HEK293 (cell line): Measurements from ENCODE around the gene THYN1.

Experiments
- CTCF ChIA-PET: fragments of 350-600 bp; formaldehyde crosslinking; extraction: SDS; loops from one replicate; lab custom pipeline; 2021; ENCODE audit warnings: antibody characterized with exemption; lab: Yijun Ruan, JAX
- POLR2A ChIA-PET: fragments of 300-600 bp; formaldehyde crosslinking; extraction: SDS; loops from one replicate; lab custom pipeline; 2020; ENCODE audit warnings: antibody characterized with exemption, inconsistent platforms; lab: Yijun Ruan, JAX
- H3K27ac ChIP-seq: fragments of 200-500 bp; sonication (Bioruptor generic); 2 replicates; pipeline ENCODE4 v1.5.1; 2014; ENCODE audit warnings: low read depth, low read length, control low read depth, inconsistent platforms; ENCODE audit errors: extremely low read depth
- H3K36me3 ChIP-seq, 2 experiments: fragments of 200-500 bp in 1 of 2; sonication (Bioruptor generic) in 1 of 2; 1 replicate in 1 of 2; 2 replicates in 1 of 2; pipeline ENCODE4 v1.5.1; 2014 to 2017; ENCODE audit warnings: inconsistent platforms in 2 of 2, low read length in 2 of 2; ENCODE audit not compliant: control insufficient read depth in 2 of 2, insufficient read depth in 1 of 2
- H3K4me1 ChIP-seq: fragments of 200-500 bp; sonication (Bioruptor generic); 2 replicates; pipeline ENCODE4 v1.5.1; 2014; ENCODE audit warnings: mild to moderate bottlenecking, low read length, inconsistent platforms; ENCODE audit not compliant: control insufficient read depth, insufficient read depth
- H3K4me3 ChIP-seq: 2 replicates; pipeline ENCODE4 v1.5.1; 2011; ENCODE audit warnings: low read depth, mild to moderate bottlenecking, control low read depth, low read length, moderate library complexity
- H3K9me3 ChIP-seq: fragments of 200-500 bp; sonication (Bioruptor generic); 2 replicates; pipeline ENCODE4 v1.5.1; 2014; ENCODE audit warnings: low read depth, low read length, inconsistent platforms; ENCODE audit not compliant: control insufficient read depth, insufficient read depth
- EGR2 ChIP-seq: fragments of 450-650 bp; formaldehyde crosslinking; IDR thresholded peaks from 2 replicates; pipeline ENCODE4 v1.5.1; 2016; ENCODE audit warnings: low read depth, missing biosample characterization, missing genetic modification characterization
- ELK4 ChIP-seq: IDR thresholded peaks from 2 replicates; pipeline ENCODE4 v1.6.1; 2011; ENCODE audit warnings: mild to moderate bottlenecking, low read depth, low read length, borderline replicate concordance
- GLI4 ChIP-seq: fragments of 450-650 bp; formaldehyde crosslinking; IDR thresholded peaks from 2 replicates; pipeline ENCODE4 v1.5.1; 2016; ENCODE audit warnings: missing biosample characterization, missing genetic modification characterization
- TSHZ1 ChIP-seq: fragments of 450-650 bp; formaldehyde crosslinking; IDR thresholded peaks from 2 replicates; pipeline ENCODE4 v1.5.1; 2016; ENCODE audit warnings: missing biosample characterization, missing genetic modification characterization, borderline replicate concordance
- ZBTB1 ChIP-seq: fragments of 450-650 bp; formaldehyde crosslinking; IDR thresholded peaks from 2 replicates; pipeline ENCODE4 v1.5.1; 2016; ENCODE audit warnings: missing biosample characterization, missing genetic modification characterization
- ZBTB17 ChIP-seq: fragments of 450-650 bp; formaldehyde crosslinking; IDR thresholded peaks from 2 replicates; pipeline ENCODE4 v1.5.1; 2016; ENCODE audit warnings: missing biosample characterization, missing genetic modification characterization
- ZBTB49 ChIP-seq: fragments of 450-650 bp; formaldehyde crosslinking; IDR thresholded peaks from 2 replicates; pipeline ENCODE4 v1.5.1; 2016; ENCODE audit warnings: missing biosample characterization, missing genetic modification characterization, low read depth
- ZBTB6 ChIP-seq: fragments of 450-650 bp; formaldehyde crosslinking; IDR thresholded peaks from 2 replicates; pipeline ENCODE4 v1.5.1; 2017; ENCODE audit warnings: missing biosample characterization, missing genetic modification characterization
- ZNF114 ChIP-seq: fragments of 450-650 bp; formaldehyde crosslinking; IDR thresholded peaks from 2 replicates; pipeline ENCODE4 v1.5.0; 2017; ENCODE audit warnings: missing biosample characterization, missing genetic modification characterization
- ZNF16 ChIP-seq: fragments of 450-650 bp; formaldehyde crosslinking; IDR thresholded peaks from 2 replicates; pipeline ENCODE4 v1.5.1; 2016; ENCODE audit warnings: low read depth, missing biosample characterization, missing genetic modification characterization
- ZNF174 ChIP-seq: fragments of 450-650 bp; formaldehyde crosslinking; IDR thresholded peaks from 2 replicates; pipeline ENCODE4 v1.5.0; 2017; ENCODE audit warnings: missing biosample characterization, mild to moderate bottlenecking, missing genetic modification characterization
- ZNF18 ChIP-seq: fragments of 450-650 bp; formaldehyde crosslinking; IDR thresholded peaks from 2 replicates; pipeline ENCODE4 v1.5.1; 2016; ENCODE audit warnings: missing biosample characterization, missing genetic modification characterization
- ZNF19 ChIP-seq: fragments of 450-650 bp; formaldehyde crosslinking; IDR thresholded peaks from 2 replicates; pipeline ENCODE4; 2016; ENCODE audit warnings: missing biosample characterization, missing genetic modification characterization, low read depth
- ZNF335 ChIP-seq: fragments of 450-650 bp; formaldehyde crosslinking; conservative IDR thresholded peaks from 2 replicates; pipeline ENCODE4 v1.5.1; 2016; ENCODE audit warnings: missing biosample characterization, missing genetic modification characterization
- ZNF366 ChIP-seq: fragments of 450-650 bp; formaldehyde crosslinking; conservative IDR thresholded peaks from 2 replicates; pipeline ENCODE4 v1.5.1; 2016; ENCODE audit warnings: missing biosample characterization, missing genetic modification characterization
- ZNF398 ChIP-seq: fragments of 450-650 bp; formaldehyde crosslinking; IDR thresholded peaks from 2 replicates; pipeline ENCODE4 v1.5.1; 2017; ENCODE audit warnings: missing biosample characterization, missing genetic modification characterization
- ZNF529 ChIP-seq: fragments of 450-650 bp; formaldehyde crosslinking; IDR thresholded peaks from 2 replicates; pipeline ENCODE4 v1.5.1; 2017; ENCODE audit warnings: missing genetic modification characterization, missing biosample characterization; ENCODE audit not compliant: insufficient replicate concordance
- ZNF549 ChIP-seq: fragments of 450-650 bp; IDR thresholded peaks from 2 replicates; pipeline ENCODE4 v1.5.1; 2018; ENCODE audit warnings: missing biosample characterization, missing genetic modification characterization, mild to moderate bottlenecking, inconsistent platforms, moderate library complexity
- ZNF658 ChIP-seq: fragments of 450-650 bp; formaldehyde crosslinking; IDR thresholded peaks from 2 replicates; pipeline ENCODE4; 2016; ENCODE audit warnings: missing biosample characterization, missing genetic modification characterization
- ZNF664 ChIP-seq: fragments of 450-650 bp; formaldehyde crosslinking; IDR thresholded peaks from 2 replicates; pipeline ENCODE4 v1.5.1; 2016; ENCODE audit warnings: missing biosample characterization, missing genetic modification characterization

Gene THYN1

GRCh38 chr11:134294664-134295063 is 41.5 kb upstream of the THYN1 start (continued):
- no peak for TF ChIP-seq ZNF398 (tag by site-specific recombination)
- no peak for TF ChIP-seq ZNF658 (tag by site-specific recombination)
- no peak for TF ChIP-seq ZNF18 (tag by site-specific recombination)
- TF ChIP-seq ZNF16 (tag by site-specific recombination) = no peak
- no peak for TF ChIP-seq GLI4 (tag by site-specific recombination)
- TF ChIP-seq ZBTB49 (tag by site-specific recombination) = no peak
- no peak for TF ChIP-seq ZNF529 (tag by site-specific recombination)
- TF ChIP-seq ZNF174 = no peak
- no peak for TF ChIP-seq ZNF19 (tag by site-specific recombination)

- no peaks in the 10 kb centered on the region for H3K36me3 ChIP-seq
- no peak overlapping the region for H3K27ac ChIP-seq
- ChIA-PET CTCF (interaction anchor here (0.8 kb wide), 1 partner anchor 18 kb away, joined by 4 read pairs; no protein-coding TSS in a partner anchor), POLR2A (no interaction called here)
- no peak overlapping the region for H3K4me3 ChIP-seq
- TF ChIP-seq EGR2 (tag by site-specific recombination) (no peak), ZBTB1 (tag by site-specific recombination) (no peak), ZNF549 (tag by site-specific recombination) (no peak), ELK4 (no peak)
- H3K4me1 ChIP-seq = no peaks in the 10 kb centered on the region
- no peaks in the 10 kb centered on the region for H3K9me3 ChIP-seq
Measured at GRCh38 chr11:134293119-134294113, 40.3 kb upstream of the THYN1 start.

GRCh38 chr11:134292661-134293060 is 39.5 kb upstream of the THYN1 start:
- CTCF ChIA-PET = no interaction called here
- POLR2A ChIA-PET = no interaction called here
- Histone ChIP-seq H3K4me3 (no peak overlapping the region), H3K9me3 (no peaks in the 10 kb centered on the region), H3K27ac (no peak overlapping the region), H3K4me1 (no peaks in the 10 kb centered on the region), H3K36me3 (no peaks in the 10 kb centered on the region)
- no peak for TF ChIP-seq ZBTB17 (tag by site-specific recombination)
- TF ChIP-seq TSHZ1 (tag by site-specific recombination) = no peak
- TF ChIP-seq ZNF664 (tag by site-specific recombination) = no peak
- no peak for TF ChIP-seq ZNF366 (tag by site-specific recombination)
- TF ChIP-seq ZNF335 (tag by site-specific recombination) = no peak
- TF ChIP-seq ZBTB6 = no peak
- TF ChIP-seq ZNF114 (tag by site-specific recombination) = no peak
